Measurements from ENCODE around the gene LEO1.

Gene LEO1

GRCh38 chr15:51971375-51972133 is at the start of gene LEO1:
LEO1 (minus strand) TSS chr15:51971778; CDS start chr15:51971745, 33 bp downstream.
- DNase-seq (ENCODE audit: low read depth), result peak; percentile 70

- peak; percentile 37 for DNase-seq (ENCODE audit: low read depth)
Measured at GRCh38 chr15:52021128-52021671, 49.6 kb upstream of the LEO1 start.

GRCh38 chr15:52020221-52021085 is 48.9 kb upstream of the LEO1 start:
- DNase-seq (ENCODE audit: low read depth), result no peak

GRCh38 chr15:52019394-52020220 is 48.0 kb upstream of the LEO1 start:
- DNase-seq (ENCODE audit: low read depth), result peak; percentile 33

- DNase-seq (ENCODE audit: low read depth), result peak; percentile 82
Measured at GRCh38 chr15:52018693-52019393, 47.3 kb upstream of the LEO1 start, which contains the start of gene MAPK6. MAPK6 (plus strand) TSS chr15:52019219; CDS start chr15:52046461, 27,242 bp downstream.

GRCh38 chr15:52018244-52018643 is 46.7 kb upstream of the LEO1 start:
- DNase-seq (ENCODE audit: low read depth), result no peak

- DNase-seq (ENCODE audit: low read depth), result no peak
Measured at GRCh38 chr15:52016316-52016715, 44.7 kb upstream of the LEO1 start.

GRCh38 chr15:52014616-52015015 is 43.0 kb upstream of the LEO1 start:
- no peak for DNase-seq (ENCODE audit: low read depth)

- DNase-seq (ENCODE audit: low read depth), result no peak
Measured at GRCh38 chr15:52013151-52013791, 41.7 kb upstream of the LEO1 start.

- DNase-seq (ENCODE audit: low read depth), result no peak
Measured at GRCh38 chr15:52012210-52012609, 40.6 kb upstream of the LEO1 start.

- no peak for DNase-seq (ENCODE audit: low read depth)
Measured at GRCh38 chr15:52011711-52012144, 40.1 kb upstream of the LEO1 start.

- no peak for DNase-seq (ENCODE audit: low read depth)
Measured at GRCh38 chr15:52010633-52011595, 39.3 kb upstream of the LEO1 start.

GRCh38 chr15:52008698-52009434 is 37.3 kb upstream of the LEO1 start:
- DNase-seq (ENCODE audit: low read depth), result no peak

- DNase-seq (ENCODE audit: low read depth), result no peak
Measured at GRCh38 chr15:52008359-52008697, 36.8 kb upstream of the LEO1 start.

- no peak for DNase-seq (ENCODE audit: low read depth)
Measured at GRCh38 chr15:52006702-52007340, 35.2 kb upstream of the LEO1 start.

- DNase-seq (ENCODE audit: low read depth), result no peak
Measured at GRCh38 chr15:52005748-52006701, 34.4 kb upstream of the LEO1 start.

- DNase-seq (ENCODE audit: low read depth), result no peak
Measured at GRCh38 chr15:52004806-52005205, 33.2 kb upstream of the LEO1 start.

Data from stimulated activated CD8-positive, alpha-beta memory T cell treated with anti-CD3 and anti-CD28 coated beads, Interleukin-15, amount 100 ng/mL, for 1 hour (primary cell).